Body of pancreas (tissue), 4 donors: Measurements from ENCODE around the gene GPM6B.

Experiments
- CTCF ChIP-seq, 7 experiments: fragments of 450-650 bp in 4 of 7; fragments of 200-600 bp in 3 of 7; sonication (generic) in 3 of 7; IDR thresholded peaks; one replicate each; pipeline ENCODE4 v1.5.1; 2016 to 2019; ENCODE audit warnings: antibody characterized with exemption in 7 of 7
- POLR2A ChIP-seq, 3 donors: fragments of 450-650 bp; IDR thresholded peaks; one replicate each; pipeline ENCODE4 v1.6.1; 2016; ENCODE audit warnings: antibody characterized with exemption in 3 of 3, mild to moderate bottlenecking in 2 of 3

- no peak for TF ChIP-seq CTCF (IDR thresholded peaks at IDR 0.05)
- TF ChIP-seq POLR2A (IDR thresholded peaks at IDR 0.05), result no peak
These were observed 52.6 kb downstream of the GPM6B start for GRCh38 chrX:13764281-13764680.
